Fibroblast of lung (primary cell): Measurements from ENCODE around the gene ATP6AP2.

Experiments
- CTCF ChIP-seq, 2 donors: IDR thresholded peaks in 1 of 2; conservative IDR thresholded peaks in 1 of 2; 1 replicate in 1 of 2; 2 replicates in 1 of 2; pipeline ENCODE4 v1.5.1; 2011 to 2012; ENCODE audit warnings: low read length in 2 of 2, control low read depth in 1 of 2, inconsistent platforms in 1 of 2, low read depth in 1 of 2, mild to moderate bottlenecking in 1 of 2
- EZH2 ChIP-seq: IDR thresholded peaks from 2 replicates; pipeline ENCODE4 v1.5.1; 2012; ENCODE audit warnings: low read length, control low read depth, mild to moderate bottlenecking; ENCODE audit errors: missing control alignments

DNA sequence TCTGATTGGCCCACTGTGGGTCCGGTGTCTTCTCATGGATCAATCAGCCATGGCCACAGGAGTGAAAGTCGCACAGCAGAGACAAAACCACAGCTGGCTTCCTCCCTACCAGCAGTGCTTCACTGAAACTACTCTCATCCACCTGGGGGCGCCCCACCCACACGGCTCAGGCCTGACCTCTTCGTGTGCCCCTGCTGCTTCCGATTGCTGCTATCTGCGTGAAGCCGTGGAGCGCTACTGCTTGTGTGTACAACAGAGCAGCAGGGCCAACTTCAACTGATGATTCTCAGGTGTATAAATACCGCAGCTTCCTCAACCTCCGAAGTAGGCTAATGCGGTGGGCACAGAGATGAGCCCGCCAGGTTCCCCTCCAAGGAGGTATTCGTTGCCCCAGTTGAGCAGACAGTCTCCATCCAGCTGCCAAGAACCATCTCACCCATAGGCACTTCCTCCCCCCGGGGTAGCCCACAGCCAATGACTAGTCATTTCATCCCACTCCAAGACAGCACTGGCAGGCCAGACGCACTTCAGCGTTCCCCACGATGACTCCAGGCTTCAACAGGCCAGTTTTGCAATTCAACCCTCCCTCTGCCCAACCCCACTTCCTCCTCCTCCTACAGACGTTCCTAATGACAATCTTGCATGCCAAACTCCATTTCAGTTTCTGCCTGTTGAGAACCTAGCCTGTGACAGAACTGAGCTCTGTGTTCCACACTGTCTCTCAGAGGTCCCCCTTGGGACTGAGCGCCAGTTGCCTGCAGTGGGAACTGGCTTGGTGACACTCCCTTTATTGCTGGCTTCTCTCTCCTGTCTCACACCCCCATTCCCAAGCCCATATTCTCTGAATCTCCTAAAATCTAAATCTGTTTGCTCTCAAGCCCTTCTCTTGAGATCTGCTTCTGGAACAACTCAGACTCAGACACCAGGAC is 41.3 kb upstream of the ATP6AP2 start:
- TF ChIP-seq CTCF (conservative IDR thresholded peaks at IDR 0.05 in 1 of 2, IDR thresholded peaks at IDR 0.05 in 1 of 2; ENCODE audit: low read depth in 1 of 2, low read length in 2 of 2) (no peak), EZH2 (no peak)
